HUES64 (cell line): ENCODE results near the gene LIMK2.
A peak's percentile ranks its signal among the peaks of the same experiment; 100 is the strongest.

ENCODE experiments used
- H3K27ac ChIP-seq: 2 replicates; pipeline ENCODE4 v1.7.0; 2013; ENCODE audit warnings: low read depth, low read length, inconsistent platforms
- H3K27me3 ChIP-seq: 2 replicates; pipeline ENCODE4 v1.6.1; 2013; ENCODE audit warnings: mild to moderate bottlenecking, low read length; ENCODE audit not compliant: insufficient read depth
- H3K36me3 ChIP-seq: 2 replicates; pipeline ENCODE4 v1.6.1; 2013; ENCODE audit warnings: mild to moderate bottlenecking, low read length; ENCODE audit not compliant: insufficient read depth
- H3K4me1 ChIP-seq: 2 replicates; pipeline ENCODE4 v1.6.1; 2013; ENCODE audit warnings: mild to moderate bottlenecking, low read length, moderate library complexity; ENCODE audit not compliant: insufficient read depth
- H3K4me3 ChIP-seq: 2 replicates; pipeline ENCODE4 v1.5.1; 2013; ENCODE audit warnings: mild to moderate bottlenecking, low read length, moderate library complexity
- H3K9ac ChIP-seq: 2 replicates; pipeline ENCODE4 v1.6.1; 2013; ENCODE audit warnings: mild to moderate bottlenecking, low read depth, low read length
- H3K9me3 ChIP-seq: 2 replicates; pipeline ENCODE4 v1.6.1; 2013; ENCODE audit warnings: low read depth, low read length; ENCODE audit not compliant: insufficient read depth
- WGBS: fragments of 150-250, 120-280 bp; methylation state at CpG from one replicate; pipeline ENCODE4 v1.1.7; 2013; ENCODE audit warnings: missing lambda C conversion rate; 5-methylcytosine and 5-hydroxymethylcytosine counted together

LIMK2 gene

DNA sequence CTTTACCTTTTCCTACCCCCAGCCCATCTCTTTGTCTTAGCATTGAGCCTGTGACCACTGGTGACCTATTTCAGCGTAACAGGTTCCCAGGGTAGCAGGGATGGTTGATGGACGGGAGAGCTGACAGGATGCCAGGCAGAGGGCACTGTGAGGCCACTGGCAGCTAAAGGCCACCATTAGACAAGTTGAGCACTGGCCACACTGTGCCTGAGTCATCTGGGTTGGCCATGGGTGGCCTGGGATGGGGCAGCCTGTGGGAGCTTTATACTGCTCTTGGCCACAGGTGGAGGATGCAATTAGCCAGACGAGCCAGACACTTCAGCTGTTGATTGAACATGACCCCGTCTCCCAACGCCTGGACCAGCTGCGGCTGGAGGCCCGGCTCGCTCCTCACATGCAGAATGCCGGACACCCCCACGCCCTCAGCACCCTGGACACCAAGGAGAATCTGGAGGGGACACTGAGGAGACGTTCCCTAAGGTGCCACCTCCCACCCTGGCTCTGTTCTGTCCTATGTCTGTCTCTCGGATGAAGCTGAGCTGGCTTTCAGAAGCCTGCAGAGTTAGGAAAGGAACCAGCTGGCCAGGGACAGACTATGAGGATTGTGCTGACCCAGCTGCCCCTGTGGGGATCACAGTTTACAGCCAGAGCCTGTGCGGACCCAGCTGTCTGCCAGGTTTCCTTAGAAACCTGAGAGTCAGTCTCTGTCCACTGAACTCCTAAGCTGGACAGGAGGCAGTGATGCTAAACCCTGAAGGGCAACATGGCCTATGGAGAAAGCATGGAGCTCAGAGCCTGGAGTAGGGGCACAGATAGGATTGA lies 50.4 kb downstream of the LIMK2 start:
- H3K4me1 ChIP-seq, result no peaks in the 10 kb centered on the region
- no peak overlapping the region for H3K27ac ChIP-seq
- peaks cover 74% of the 10 kb centered on the region for H3K36me3 ChIP-seq
- 96% methylated on average over 13 of the region's 13 CpGs for WGBS
- H3K27me3 ChIP-seq, result no peaks in the 10 kb centered on the region
- H3K9me3 ChIP-seq, result no peaks in the 10 kb centered on the region
- H3K4me3 ChIP-seq, result no peak overlapping the region
- H3K9ac ChIP-seq, result no peak overlapping the region

DNA sequence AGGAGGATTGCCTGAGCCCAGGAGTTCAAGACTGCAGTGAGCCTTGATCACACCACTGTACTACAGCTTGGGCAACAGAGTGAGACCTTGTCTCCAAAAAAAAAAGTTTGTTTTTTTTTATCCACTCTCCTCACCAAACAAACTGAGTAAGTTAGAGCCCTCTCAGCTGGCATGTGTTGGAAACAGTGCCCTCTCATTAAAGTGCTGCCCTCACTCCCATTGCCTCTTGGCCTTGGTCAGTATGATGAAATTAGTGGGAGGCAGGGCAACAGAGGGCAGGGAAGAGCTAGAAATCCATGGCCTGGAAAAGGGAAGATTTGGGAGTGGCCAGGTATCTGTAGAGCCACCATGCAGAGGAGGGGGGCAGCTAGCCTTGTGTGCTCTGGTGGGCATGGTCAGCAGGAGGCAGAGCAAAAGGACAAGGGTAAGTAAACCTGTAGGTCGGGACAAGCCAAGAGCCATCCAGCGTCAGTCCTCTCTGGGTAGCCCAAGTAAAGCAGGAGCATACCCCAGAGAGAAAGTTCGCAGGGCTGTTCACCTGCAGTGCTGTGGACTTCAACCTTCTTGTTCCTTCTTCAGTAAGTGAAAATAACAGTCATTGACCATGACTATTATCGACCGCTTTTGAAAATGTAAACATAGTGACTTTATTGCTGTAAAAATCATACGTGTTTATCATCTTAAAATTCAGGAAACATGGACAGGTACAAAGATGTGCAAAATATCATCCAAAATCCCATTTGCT lies 52.0 kb downstream of the LIMK2 start:
- Histone ChIP-seq H3K9me3 (no peaks in the 10 kb centered on the region), H3K9ac (no peak overlapping the region), H3K4me3 (no peak overlapping the region), H3K27me3 (no peaks in the 10 kb centered on the region), H3K36me3 (peaks cover 73% of the 10 kb centered on the region), H3K4me1 (no peaks in the 10 kb centered on the region), H3K27ac (no peak overlapping the region)
- 97% methylated on average over 6 of the region's 6 CpGs for WGBS

DNA sequence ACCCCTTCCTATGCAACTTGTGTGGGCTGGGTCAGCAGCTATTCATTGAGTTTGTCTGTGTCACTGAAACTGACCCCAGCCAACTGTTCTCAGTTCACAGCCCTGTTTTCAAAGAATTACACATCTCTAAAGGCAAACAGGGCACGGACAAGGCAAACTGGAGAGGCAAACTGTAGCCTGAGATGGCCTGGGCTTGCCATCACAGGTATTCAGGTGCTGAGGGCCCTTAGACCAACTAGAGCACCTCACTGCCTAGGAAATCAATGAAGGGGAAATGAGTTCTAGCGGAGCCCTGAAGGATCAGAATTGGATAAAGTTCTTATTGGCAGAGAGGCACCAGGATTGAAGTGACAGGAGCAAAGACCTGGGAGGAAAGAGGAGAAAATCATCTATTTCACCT lies 56.2 kb downstream of the LIMK2 start:
- Histone ChIP-seq H3K27ac (no peak overlapping the region), H3K9me3 (no peaks in the 10 kb centered on the region), H3K4me1 (peaks cover 7% of the 10 kb centered on the region; the same call in 1 of the 2 replicates), H3K4me3 (no peak overlapping the region), H3K9ac (no peak overlapping the region), H3K36me3 (peaks cover 56% of the 10 kb centered on the region), H3K27me3 (no peaks in the 10 kb centered on the region)
- WGBS, result 89% methylated on average over 2 of the region's 2 CpGs

DNA sequence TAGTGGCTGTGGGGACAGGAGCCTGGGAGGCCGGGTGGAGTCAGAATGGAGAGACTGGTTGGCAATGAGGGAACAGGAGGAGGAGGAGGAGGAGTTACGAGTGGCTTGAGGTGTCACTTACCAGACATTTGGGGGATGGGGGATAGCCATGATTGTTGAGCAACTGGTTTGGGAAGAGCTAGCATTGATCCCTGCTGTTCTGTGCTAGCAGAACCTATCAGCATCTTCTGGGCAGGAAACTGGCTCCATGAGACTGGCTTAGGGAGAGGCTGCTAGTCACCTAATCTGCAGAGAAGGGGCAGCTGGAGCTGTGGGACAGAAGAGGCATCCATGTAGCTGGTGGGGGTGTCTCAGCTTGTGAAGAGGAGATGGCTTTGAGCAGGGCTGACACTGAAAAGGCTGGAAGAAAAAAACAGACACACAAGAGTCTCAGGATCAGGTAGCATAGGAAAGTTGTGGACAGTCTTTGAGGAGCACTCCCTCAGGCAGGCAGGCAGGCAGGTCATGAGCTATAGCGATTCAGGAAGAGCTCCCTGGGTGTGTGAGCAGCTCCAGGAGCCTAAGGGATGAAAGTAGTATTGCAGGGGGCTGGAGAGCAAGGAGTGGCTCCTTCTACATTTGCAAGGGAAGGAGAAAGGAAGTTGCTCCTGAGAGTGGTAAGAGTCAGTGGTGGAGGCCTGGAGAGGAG lies 57.9 kb downstream of the LIMK2 start:
- peak overlapping the region; percentile 28 for H3K27ac ChIP-seq
- H3K27me3 ChIP-seq, result no peaks in the 10 kb centered on the region
- no peak overlapping the region for H3K4me3 ChIP-seq
- 63% methylated on average over 3 of the region's 3 CpGs for WGBS
- no peaks in the 10 kb centered on the region for H3K9me3 ChIP-seq
- H3K4me1 ChIP-seq, result peaks cover 7% of the 10 kb centered on the region; the same call in 1 of the 2 replicates
- H3K9ac ChIP-seq, result 0 out of 2 replicates have a peak overlapping the region, but pooled peaks have one; percentile 17
- peaks cover 59% of the 10 kb centered on the region for H3K36me3 ChIP-seq

DNA sequence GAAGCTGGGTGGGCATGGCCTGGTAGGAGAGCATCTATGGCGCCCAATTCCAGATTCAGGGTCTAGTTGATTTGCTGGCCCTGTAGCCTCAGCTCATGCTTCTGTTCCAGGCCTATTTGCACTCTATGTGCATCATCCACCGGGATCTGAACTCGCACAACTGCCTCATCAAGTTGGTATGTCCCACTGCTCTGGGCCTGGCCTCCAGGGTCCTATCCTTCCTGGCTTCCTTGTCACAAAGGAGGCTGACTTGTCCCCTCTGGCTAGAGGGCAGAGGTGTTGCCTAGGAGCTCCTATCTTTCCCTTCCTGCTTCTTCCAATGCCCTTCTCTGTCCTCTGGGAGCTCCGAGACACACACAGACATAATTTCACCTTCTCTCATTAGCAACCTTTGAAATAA lies 58.9 kb downstream of the LIMK2 start:
- H3K27me3 ChIP-seq, result no peaks in the 10 kb centered on the region
- H3K4me3 ChIP-seq, result no peak overlapping the region
- no peak overlapping the region for H3K27ac ChIP-seq
- peaks cover 67% of the 10 kb centered on the region for H3K36me3 ChIP-seq
- H3K4me1 ChIP-seq, result peaks cover 7% of the 10 kb centered on the region; the same call in 1 of the 2 replicates
- WGBS, result 96% methylated on average over 3 of the region's 4 CpGs
- H3K9ac ChIP-seq, result no peak overlapping the region
- no peaks in the 10 kb centered on the region for H3K9me3 ChIP-seq

DNA sequence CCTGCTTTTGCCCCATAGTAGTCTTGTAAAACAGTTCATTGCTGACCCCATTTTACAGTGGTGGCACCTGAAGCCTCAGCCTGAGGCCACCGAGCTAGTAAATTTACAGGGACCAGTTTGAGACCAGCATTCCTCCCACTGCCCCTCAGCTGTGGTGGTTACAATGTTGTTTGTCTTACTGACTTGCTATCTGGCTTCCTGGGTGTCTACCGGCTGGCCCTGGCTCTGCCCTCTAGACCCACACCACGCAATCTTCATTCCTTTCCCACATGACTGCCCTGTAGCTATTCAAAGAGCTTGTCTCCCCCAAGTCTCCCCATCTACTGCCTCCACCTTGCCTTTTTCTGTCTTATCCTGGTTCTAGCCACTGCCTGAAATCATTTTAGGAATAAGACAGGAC lies 59.4 kb downstream of the LIMK2 start:
- Histone ChIP-seq H3K36me3 (peaks cover 64% of the 10 kb centered on the region), H3K27me3 (no peaks in the 10 kb centered on the region), H3K4me3 (no peak overlapping the region), H3K27ac (no peak overlapping the region), H3K4me1 (peaks cover 7% of the 10 kb centered on the region; the same call in 1 of the 2 replicates), H3K9me3 (no peaks in the 10 kb centered on the region), H3K9ac (no peak overlapping the region)
- 93% methylated on average over 3 of the region's 3 CpGs for WGBS

DNA sequence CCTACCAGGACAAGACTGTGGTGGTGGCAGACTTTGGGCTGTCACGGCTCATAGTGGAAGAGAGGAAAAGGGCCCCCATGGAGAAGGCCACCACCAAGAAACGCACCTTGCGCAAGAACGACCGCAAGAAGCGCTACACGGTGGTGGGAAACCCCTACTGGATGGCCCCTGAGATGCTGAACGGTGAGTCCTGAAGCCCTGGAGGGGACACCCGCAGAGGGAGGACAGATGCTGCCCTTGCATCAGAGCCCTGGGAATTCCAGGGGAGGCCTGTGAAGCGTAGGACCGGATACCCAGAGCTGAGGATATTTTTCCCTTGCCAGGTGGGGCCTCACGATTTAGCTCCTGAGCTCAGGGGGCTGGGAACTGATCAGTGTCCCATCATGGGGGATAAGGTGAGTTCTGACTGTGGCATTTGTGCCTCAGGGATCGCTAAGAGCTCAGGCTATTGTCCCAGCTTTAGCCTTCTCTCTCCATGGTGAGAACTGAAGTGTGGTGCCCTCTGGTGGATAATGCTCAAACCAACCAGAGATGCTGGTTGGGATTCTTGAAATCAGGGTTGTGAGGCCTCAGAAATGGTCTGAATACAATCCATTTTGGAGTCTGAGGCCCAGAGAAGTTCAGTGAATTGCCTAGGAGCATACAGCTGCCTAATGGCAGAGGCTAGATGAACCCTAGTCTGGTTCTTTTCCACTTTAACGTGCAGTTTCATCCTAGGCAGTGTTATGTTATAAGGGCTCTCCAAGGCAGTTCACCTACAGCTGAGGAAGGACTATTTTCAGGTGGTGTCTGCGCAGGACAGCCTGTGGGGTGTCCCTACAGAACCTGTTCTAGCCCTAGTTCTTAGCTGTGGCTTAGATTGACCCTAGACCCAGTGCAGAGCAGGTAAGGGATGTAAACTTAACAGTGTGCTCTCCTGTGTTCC lies 60.7 kb downstream of the LIMK2 start:
- Histone ChIP-seq H3K4me3 (no peak overlapping the region), H3K9me3 (no peaks in the 10 kb centered on the region), H3K27me3 (no peaks in the 10 kb centered on the region), H3K36me3 (peaks cover 57% of the 10 kb centered on the region), H3K27ac (peak overlapping the region; percentile 36; the same call in 1 of the 2 replicates), H3K4me1 (peaks cover 7% of the 10 kb centered on the region; the same call in 1 of the 2 replicates), H3K9ac (peak overlapping the region; percentile 20; the same call in 1 of the 2 replicates)
- WGBS, result 80% methylated on average over 15 of the region's 15 CpGs

DNA sequence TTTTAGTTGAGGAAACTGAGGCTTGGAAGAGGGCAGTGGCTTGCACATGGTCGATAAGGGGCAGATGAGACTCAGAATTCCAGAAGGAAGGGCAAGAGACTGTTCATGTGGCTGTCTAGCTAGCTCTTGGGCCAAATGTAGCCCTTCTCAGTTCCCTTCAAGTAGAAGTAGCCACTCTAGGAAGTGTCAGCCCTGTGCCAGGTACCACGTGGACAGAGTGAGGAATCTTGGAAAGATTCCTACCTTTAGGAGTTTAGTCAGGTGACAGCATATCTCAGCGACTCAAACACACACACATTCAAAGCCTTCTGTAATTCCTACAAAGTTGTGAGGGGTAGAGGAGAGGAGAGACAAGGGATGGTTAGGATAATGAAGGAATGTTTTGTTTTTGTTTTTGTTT lies 61.9 kb downstream of the LIMK2 start:
- Histone ChIP-seq H3K4me3 (no peak overlapping the region), H3K9me3 (no peaks in the 10 kb centered on the region), H3K27ac (no peak overlapping the region), H3K9ac (no peak overlapping the region), H3K36me3 (peaks cover 63% of the 10 kb centered on the region), H3K27me3 (no peaks in the 10 kb centered on the region), H3K4me1 (peaks cover 7% of the 10 kb centered on the region; the same call in 1 of the 2 replicates)
- WGBS, result 86% methylated on average over 2 of the region's 3 CpGs

DNA sequence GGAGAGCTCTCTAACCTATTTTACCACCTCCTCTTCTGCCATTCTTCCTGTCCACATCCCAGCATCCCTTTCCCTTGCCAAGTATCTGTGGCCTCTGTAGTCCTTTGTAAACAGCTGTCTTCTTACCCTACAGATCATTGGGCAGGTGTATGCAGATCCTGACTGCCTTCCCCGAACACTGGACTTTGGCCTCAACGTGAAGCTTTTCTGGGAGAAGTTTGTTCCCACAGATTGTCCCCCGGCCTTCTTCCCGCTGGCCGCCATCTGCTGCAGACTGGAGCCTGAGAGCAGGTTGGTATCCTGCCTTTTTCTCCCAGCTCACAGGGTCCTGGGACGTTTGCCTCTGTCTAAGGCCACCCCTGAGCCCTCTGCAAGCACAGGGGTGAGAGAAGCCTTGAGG lies 62.9 kb downstream of the LIMK2 start:
- Histone ChIP-seq H3K36me3 (peaks cover 68% of the 10 kb centered on the region), H3K4me3 (no peak overlapping the region), H3K4me1 (peaks cover 4% of the 10 kb centered on the region; the same call in 1 of the 2 replicates), H3K27me3 (no peaks in the 10 kb centered on the region), H3K9ac (no peak overlapping the region), H3K9me3 (no peaks in the 10 kb centered on the region), H3K27ac (no peak overlapping the region)
- 94% methylated on average over 6 of the region's 6 CpGs for WGBS

DNA sequence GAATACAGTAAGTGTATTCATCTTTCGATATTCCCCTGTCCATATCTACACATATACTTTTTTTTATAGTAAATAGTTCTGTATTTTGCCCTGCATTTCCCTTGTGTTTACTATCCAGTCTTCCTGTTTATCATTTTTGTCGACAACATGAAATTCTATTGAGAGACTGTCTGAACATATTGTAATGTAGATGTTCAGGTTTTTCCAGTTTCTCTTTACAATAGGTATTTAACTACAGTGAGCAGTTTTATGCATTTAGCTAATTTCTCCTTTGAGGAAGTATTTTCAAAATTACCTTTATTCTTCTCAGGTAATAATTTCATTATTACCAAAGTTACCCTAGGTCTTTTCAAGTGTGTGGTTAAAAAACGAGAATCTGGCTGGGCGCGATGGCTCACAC lies 63.5 kb downstream of the LIMK2 start:
- no peak overlapping the region for H3K4me3 ChIP-seq
- H3K27me3 ChIP-seq, result no peaks in the 10 kb centered on the region
- no peak overlapping the region for H3K9ac ChIP-seq
- H3K4me1 ChIP-seq, result peaks cover 2% of the 10 kb centered on the region; the same call in 1 of the 2 replicates
- WGBS, result 90% methylated on average over 4 of the region's 5 CpGs
- H3K36me3 ChIP-seq, result peaks cover 68% of the 10 kb centered on the region
- no peak overlapping the region for H3K27ac ChIP-seq
- H3K9me3 ChIP-seq, result no peaks in the 10 kb centered on the region
